ENCODE measurements around the gene MAPKAP1. TPM values are rescaled to one million over a fixed set of nuclear protein-coding genes. Genes with fewer than 3 reads are reported as not detected.
A peak's percentile ranks its signal among the peaks of the same experiment; 100 is the strongest.
"Not testable (repeated sequence)": the region's sequence is repeated elsewhere in the genome, so short reads cannot be mapped to it uniquely, and the experiment has no call there.

MAPKAP1 gene
- total RNA-seq, 1 donor from 2014 or later: 62.9 TPM

GRCh38 chr9:125585503-125586171 is 121.4 kb downstream of the MAPKAP1 start:
- Mint-ChIP-seq H3K4me1 (peaks cover 9% of the 10 kb centered on the region), H3K27ac (no peak overlapping the region), H3K36me3 (peaks cover 17% of the 10 kb centered on the region), H3K4me3 (no peak overlapping the region), H3K27me3 (ENCODE audit: low read depth) (no peaks in the 10 kb centered on the region), H3K9me3 (peaks cover 3% of the 10 kb centered on the region)
- no peak for DNase-seq (ENCODE audit: low spot score in 2 of 2, unreplicated experiment in 2 of 2)
- TF ChIP-seq, protein P1, sequence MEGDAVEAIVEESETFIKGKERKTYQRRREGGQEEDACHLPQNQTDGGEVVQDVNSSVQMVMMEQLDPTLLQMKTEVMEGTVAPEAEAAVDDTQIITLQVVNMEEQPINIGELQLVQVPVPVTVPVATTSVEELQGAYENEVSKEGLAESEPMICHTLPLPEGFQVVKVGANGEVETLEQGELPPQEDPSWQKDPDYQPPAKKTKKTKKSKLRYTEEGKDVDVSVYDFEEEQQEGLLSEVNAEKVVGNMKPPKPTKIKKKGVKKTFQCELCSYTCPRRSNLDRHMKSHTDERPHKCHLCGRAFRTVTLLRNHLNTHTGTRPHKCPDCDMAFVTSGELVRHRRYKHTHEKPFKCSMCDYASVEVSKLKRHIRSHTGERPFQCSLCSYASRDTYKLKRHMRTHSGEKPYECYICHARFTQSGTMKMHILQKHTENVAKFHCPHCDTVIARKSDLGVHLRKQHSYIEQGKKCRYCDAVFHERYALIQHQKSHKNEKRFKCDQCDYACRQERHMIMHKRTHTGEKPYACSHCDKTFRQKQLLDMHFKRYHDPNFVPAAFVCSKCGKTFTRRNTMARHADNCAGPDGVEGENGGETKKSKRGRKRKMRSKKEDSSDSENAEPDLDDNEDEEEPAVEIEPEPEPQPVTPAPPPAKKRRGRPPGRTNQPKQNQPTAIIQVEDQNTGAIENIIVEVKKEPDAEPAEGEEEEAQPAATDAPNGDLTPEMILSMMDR (IDR thresholded peaks at IDR 0.05; ENCODE audit: unreplicated experiment): no peak

GRCh38 chr9:125580701-125581286 is 126.2 kb downstream of the MAPKAP1 start:
- DNase-seq (ENCODE audit: low spot score in 2 of 2, unreplicated experiment in 2 of 2): no peak
- Mint-ChIP-seq H3K9me3 (peaks cover 23% of the 10 kb centered on the region), H3K4me3 (no peak overlapping the region), H3K27ac (no peak overlapping the region), H3K4me1 (no peaks in the 10 kb centered on the region), H3K27me3 (ENCODE audit: low read depth) (no peaks in the 10 kb centered on the region), H3K36me3 (peaks cover 41% of the 10 kb centered on the region)
- TF ChIP-seq, protein P1 (IDR thresholded peaks at IDR 0.05; ENCODE audit: unreplicated experiment): no peak

DNA sequence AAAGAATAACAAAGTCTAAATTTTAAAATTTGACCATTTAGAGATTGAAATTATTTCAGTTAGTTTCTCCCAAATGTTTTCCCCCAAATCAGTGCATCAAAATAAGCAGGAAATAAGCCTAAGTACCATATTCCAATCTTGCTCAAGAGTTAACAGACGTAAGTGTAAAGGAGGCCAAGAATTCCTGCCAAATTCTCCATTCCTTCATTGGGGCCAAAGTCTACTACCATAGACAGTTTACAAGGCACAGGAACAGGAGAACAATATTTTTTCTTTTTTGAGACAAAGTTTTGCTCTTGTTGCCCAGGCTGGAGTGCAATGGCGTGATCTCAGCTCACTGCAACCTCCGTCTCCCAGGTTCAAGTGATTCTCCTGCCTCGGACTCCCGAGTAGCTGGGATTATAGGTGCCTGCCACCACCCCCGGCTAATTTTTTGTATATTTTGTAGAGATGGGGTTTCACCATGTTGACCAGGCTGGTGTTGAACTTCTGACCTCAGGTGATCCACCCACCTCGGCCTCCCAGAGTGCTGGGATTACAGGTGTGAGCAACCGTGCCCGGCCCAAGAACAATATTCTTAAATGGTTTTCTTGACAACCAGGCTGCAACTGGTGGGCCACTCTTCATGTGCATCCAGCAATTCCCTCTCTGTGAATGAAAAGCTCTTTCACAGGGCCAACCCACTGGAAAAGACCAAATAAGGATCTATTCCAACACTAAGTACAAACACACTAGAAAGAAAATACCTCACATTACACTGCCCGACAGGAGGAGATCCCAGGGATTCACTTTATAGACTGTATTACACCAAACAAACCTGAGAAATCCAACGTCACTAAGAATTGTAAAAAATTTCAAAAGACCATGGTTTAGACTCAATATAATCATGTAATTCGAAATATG is 127.7 kb downstream of the MAPKAP1 start:
- Mint-ChIP-seq H3K27me3 (ENCODE audit: low read depth) (no peaks in the 10 kb centered on the region), H3K36me3 (peaks cover 50% of the 10 kb centered on the region), H3K4me3 (no peak overlapping the region), H3K9me3 (peaks cover 36% of the 10 kb centered on the region), H3K4me1 (no peaks in the 10 kb centered on the region), H3K27ac (no peak overlapping the region)
- no peak for DNase-seq (ENCODE audit: low spot score in 2 of 2, unreplicated experiment in 2 of 2)
- TF ChIP-seq, protein P1 (IDR thresholded peaks at IDR 0.05; ENCODE audit: unreplicated experiment): no peak

- Mint-ChIP-seq H3K27me3 (ENCODE audit: low read depth) (no peaks in the 10 kb centered on the region), H3K9me3 (peaks cover 54% of the 10 kb centered on the region), H3K36me3 (peaks cover 58% of the 10 kb centered on the region), H3K4me1 (no peaks in the 10 kb centered on the region), H3K27ac (peak overlapping the region; percentile 13), H3K4me3 (no peak overlapping the region)
- TF ChIP-seq, protein P1 (IDR thresholded peaks at IDR 0.05; ENCODE audit: unreplicated experiment): no peak
- no peak for DNase-seq (ENCODE audit: low spot score in 2 of 2, unreplicated experiment in 2 of 2)
Measured at GRCh38 chr9:125574126-125574877, 132.7 kb downstream of the MAPKAP1 start.

DNA sequence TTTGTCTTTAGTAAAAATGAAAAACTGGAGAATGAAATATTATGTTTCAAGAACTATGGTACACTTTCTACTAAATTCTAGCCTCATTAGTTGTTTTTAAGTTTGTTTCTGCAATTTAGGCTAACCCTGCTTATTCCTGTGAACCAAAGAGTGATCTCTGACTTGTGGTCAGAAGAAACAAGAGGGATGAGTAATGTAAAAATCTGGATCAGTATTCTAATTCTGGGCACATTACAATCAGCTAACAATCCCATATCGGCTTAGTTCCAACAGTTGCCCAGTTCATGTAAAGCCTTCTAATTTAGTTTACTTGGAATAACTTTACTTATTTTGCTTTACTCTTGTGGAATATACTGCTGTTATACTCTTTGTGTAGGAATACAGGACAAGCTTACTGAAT is 134.5 kb downstream of the MAPKAP1 start:
- not testable (repeated sequence) for H3K27ac Mint-ChIP-seq; H3K27me3 Mint-ChIP-seq (ENCODE audit: low read depth); H3K4me1 Mint-ChIP-seq; H3K4me3 Mint-ChIP-seq; DNase-seq (ENCODE audit: low spot score in 2 of 2, unreplicated experiment in 2 of 2)
- Mint-ChIP-seq H3K9me3 (peaks cover 46% of the 10 kb centered on the region), H3K36me3 (peaks cover 55% of the 10 kb centered on the region)

GRCh38 chr9:125571824-125572223 is 135.2 kb downstream of the MAPKAP1 start:
- Mint-ChIP-seq H3K9me3 (peaks cover 46% of the 10 kb centered on the region), H3K36me3 (peaks cover 55% of the 10 kb centered on the region)
- H3K4me3 Mint-ChIP-seq; H3K27ac Mint-ChIP-seq; DNase-seq (ENCODE audit: low spot score in 2 of 2, unreplicated experiment in 2 of 2); H3K4me1 Mint-ChIP-seq; H3K27me3 Mint-ChIP-seq (ENCODE audit: low read depth): not testable (repeated sequence)
